ENCODE results near the gene RDH16.

Gene RDH16
- total RNA-seq: 2.1 reads per million, percentile 4 among the genes with 10 or more reads in this experiment

DNA sequence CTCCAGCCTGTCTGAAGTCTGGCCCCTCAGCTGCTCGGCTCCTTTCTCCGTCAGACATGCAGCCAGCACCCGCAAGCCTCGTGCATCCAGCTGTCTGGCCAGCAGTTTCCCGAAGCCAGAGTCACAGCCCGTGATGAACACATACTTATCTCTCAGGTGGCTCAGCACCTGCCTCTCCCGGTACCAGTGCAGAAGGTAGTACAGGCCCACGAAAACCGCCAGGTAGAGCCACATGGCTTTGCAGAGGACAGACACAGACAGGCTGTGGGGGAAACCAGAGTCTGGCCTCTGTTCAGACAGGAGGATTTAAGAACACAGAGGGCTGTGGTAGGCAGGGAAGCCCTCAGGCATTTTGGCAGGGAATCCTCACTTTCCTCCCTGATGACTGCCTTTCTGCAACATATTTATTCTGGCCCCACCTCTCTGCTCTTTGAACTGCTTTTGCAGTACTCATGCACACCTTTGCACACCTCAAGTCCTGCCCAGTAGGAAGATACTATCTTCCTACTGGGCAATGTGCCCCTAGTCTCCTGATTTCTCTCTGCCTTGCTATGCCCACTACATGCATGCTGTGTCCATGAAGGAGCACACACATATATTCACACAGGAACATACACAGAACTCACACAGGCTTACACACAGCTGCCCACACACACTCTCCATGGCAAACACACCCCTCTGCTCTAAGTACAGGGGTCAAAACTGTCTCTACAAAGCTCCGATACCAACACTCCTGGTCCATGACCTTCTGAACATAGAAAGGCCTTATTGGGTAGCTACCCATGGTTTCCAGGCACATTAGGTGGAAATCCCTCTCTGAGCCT lies at the start of gene RDH16:
Gene RDH16 (minus strand): TSS at position 380 of the 824 bp plus-strand sequence. CDS start 146 bp downstream, at position 234.
- DNase-seq: no peak

GRCh38 chr12:57006809-57007475 lies 49.5 kb upstream of the RDH16 start:
- no peak for DNase-seq

GRCh38 chr12:57005980-57006808 lies 48.8 kb upstream of the RDH16 start, which contains the start of gene ZBTB39:
Gene ZBTB39 (minus strand): TSS chr12:57006546. CDS start chr12:57004917, 1,629 bp downstream.
- peak; percentile 57 for DNase-seq

DNA sequence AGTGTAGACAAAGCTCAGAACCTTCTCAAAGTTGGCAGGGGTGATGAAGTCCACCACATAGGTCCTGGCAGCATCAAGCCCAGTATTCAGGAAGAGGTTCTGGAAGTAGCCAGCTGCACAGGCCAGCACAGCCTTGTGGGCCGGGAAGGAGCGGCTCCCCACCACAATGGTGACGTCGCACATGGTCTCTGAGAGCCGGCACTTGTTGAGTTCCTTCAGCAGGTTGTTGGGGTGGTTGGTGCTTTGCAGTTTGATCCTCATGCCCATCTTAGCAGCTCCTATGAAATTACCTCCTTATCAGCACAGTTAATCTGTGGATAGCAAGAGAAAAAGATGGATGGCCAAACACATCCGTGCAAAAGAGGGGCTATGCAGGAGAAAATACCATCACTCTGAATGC lies 47.2 kb upstream of the RDH16 start:
- no peak for DNase-seq

DNA sequence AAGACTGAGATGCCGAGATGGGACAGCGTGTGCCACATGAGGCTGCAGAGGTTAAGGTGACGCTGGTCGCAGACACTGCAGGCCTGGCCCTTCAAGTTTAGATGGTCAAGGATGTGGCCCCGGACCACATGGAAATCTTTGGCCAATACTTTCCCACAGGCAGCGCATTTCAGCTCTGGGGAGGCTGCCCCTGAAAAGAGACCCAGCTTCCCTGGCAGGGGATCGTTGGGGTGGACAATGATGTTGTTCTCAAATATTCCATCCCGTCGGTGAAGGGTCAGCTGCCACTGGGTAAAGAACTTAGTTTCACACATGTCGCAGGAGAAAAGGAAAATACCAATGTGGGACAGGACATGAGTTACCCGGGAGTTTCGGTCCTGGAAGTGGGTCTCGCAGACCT lies 46.0 kb upstream of the RDH16 start:
- no peak for DNase-seq

DNA sequence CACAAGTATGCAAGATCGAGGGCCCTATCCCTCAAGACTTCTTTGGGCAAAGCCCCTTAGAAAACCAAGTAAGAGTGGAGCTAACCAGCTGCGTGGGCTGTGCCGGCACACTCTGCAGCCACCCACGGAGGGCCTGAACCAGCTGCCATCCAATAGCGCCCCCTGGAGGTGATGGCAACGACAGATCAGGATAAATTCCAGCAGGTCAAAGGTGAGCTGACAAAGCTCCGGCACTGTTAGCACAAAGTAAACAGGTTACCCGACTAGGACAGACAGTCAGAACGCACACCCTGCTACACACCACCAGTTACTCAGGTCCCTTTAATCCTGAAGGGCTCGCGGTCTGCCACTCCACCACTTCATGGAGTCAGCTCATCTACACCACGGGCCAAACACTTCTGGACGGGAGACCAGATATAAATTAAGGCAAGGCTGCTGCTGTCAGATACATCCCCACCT lies 44.1 kb upstream of the RDH16 start:
- DNase-seq: peak; percentile 69

DNA sequence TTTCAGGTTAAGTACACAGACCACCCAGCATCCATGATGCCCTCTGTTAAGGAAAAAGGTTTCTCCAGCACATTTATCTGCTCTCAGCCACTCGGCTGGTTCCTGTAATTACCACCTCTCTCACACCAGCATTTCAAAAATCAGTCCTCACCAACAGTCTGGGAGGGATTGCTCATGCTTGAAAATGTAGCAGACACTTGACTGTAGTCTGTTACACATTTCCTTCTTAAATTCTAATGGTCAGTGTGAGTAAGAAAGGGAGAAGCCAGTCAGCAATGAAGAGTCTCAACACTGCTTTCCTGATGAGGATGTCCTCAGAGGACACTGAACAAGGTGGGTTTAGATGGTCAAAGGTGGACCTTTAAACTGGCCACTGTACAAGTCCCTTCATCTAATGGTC lies 43.0 kb upstream of the RDH16 start:
- no peak for DNase-seq

- no peak for DNase-seq
Observed at GRCh38 chr12:56999456-56999855, 42.0 kb upstream of the RDH16 start.

DNA sequence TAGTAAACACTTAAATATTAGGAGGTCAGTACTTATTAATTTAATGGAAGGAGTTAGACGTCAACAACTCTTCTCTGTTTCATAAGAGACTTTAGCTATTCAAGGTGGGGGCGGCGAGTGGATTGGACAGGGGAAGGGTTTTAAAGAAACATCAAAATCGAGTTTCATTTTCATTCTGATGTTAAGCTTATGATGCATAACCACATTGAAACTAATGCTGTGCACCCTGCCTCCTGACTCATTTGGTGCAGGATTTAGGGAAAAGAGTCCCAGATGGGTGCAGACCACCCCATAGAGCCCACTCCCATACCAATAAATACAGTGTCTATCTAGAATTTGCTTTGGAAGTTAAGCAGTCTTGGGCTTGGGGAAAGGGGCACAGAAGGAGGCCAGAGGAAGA lies 41.6 kb upstream of the RDH16 start:
- no peak for DNase-seq

DNA sequence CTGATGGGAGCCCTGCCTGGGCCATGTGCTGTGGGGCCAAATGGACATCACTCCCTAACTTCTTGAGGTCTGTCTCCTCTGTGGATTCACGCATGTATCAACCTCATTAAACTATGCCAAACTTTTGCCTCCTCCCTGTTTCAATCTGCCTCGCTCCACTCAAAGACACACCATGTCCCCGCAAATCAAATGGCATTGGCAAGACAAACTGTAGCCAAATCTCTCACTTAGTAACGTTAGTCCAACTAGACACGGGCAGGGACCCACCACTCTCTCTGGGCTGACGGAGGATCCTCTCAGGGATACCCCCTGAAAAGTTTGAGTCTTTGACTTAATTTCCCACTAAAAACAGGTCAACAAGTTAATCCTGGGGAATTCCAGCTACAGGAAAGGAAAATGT lies 40.9 kb upstream of the RDH16 start:
- DNase-seq: no peak

GRCh38 chr12:56996793-56997545 lies 39.6 kb upstream of the RDH16 start:
- DNase-seq: no peak

DNA sequence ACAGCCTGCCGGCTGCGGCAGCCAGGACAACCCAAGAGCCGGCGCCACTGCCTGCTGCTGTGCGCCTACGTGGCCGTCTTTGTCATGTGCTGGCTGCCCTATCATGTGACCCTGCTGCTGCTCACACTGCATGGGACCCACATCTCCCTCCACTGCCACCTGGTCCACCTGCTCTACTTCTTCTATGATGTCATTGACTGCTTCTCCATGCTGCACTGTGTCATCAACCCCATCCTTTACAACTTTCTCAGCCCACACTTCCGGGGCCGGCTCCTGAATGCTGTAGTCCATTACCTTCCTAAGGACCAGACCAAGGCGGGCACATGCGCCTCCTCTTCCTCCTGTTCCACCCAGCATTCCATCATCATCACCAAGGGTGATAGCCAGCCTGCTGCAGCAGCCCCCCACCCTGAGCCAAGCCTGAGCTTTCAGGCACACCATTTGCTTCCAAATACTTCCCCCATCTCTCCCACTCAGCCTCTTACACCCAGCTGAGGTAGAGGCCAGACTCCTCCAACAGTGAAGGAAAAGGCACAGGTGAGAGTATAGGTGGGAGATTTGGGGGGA lies 38.6 kb upstream of the RDH16 start:
- DNase-seq: no peak

- no peak for DNase-seq
Observed at GRCh38 chr12:56995201-56995929, 38.0 kb upstream of the RDH16 start.

DNA sequence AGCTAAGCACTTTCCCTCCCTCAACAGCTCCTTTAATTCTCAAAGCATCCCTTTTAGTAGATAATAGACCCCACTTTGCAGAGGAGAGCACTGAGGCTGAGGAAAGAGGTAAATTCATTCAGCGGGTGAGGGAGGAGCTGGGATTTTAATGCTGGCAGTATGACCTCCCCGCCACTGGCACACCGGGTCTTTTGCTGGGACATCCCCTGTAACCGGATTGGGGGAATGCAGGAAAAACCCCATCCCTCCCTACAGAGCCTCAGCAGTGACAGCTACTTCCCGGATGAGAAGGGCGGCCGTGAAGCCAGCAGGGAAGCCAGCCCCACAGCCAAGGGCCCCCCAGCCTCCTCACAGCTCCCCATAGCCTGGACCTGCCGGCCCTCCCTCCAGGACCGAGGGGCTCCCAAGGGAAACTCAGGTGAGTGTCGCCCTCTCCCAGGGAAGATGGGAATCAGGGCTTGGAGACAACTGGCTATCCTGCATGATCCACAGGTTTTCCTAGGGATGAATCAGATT lies 36.9 kb upstream of the RDH16 start:
- no peak for DNase-seq

DNA sequence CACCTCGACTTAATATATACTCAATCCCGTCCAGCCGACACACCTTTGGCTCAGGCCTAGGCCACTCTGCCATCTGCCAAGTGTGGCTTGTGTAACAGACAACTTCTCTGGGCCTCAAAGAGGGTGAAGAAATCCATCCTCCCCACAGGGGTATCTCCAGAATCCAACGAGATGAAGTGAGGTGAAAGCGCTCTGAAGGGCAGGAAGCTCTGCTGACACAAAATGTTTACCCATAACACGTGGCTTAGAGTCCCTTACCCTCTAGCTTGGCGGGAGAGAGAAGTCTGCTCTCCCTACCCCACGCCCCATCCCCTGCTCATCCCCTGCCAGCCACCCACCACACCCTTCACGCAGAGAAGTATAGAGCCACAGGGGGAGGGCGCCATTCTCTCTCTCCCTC lies 35.9 kb upstream of the RDH16 start:
- no peak for DNase-seq

DNA sequence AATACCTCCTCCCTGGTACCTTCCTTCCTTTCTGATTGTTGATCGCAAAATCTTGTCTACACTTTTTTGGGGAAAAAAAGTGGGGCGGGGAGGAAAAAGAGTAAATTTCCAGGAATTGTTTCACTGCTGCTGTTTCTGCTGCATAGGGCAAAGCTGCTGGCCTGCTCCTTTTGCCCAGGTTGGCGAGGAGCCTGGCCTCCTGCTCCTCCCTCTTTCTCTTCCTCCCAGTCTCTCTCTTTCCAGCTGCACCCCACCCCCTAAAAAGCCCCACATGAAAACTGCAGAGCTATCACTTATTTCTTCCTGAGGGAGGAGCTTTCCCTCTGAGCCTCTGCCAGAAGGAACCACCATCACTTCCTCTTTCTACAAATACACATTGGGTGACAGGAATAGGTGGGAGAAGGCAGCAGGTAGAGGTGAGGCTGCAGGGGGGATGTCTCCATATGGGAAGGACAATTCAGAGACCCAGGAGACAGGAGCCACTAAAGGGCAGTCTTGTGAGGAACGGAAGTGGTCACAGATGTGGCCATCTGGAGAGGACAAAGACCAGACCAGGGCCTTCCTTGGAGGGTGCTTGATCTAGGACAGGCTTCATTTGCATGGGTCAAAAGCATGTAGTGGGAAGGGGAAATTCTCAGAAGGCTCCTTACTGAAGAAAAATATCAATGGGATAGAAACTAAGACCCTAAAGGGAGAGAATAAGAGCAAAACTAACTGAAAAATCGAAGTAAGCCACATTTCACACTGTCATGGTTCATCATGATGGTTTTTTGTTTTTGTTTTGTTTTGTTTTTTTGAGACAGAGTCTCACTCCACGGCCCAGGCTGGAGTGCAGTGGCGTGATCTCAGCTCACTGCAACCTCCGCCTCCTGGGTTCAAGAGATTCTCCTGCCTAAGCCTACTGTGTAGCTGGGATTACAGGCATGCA lies 34.2 kb upstream of the RDH16 start:
- DNase-seq: no peak

GRCh38 chr12:56990648-56991318 lies 33.4 kb upstream of the RDH16 start:
- DNase-seq: no peak

- DNase-seq: no peak
Observed at GRCh38 chr12:56989861-56990610, 32.6 kb upstream of the RDH16 start.
